Measurements from ENCODE around the gene CPM.
"Not testable (repeated sequence)": the region's sequence is repeated elsewhere in the genome, so short reads cannot be mapped to it uniquely, and the experiment has no call there.

Gene CPM

DNA sequence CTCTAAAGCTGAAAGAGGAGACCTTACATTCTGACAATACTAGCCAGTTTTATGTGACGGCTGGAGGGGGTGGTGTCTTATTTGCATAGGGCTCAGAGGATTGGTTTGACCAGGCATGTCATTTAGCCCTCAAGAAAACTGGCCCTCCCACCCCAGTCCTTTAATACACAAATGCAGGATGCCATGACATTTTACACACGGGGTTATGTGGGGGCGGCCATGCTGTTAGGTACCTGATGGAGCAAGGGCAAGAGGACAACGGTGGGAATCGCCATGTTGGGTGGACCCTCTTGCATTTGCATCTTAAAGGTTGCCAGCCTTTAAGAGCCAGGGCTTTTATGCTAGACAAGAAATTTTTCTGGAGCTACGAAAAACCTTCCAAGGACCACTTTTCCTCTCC is 101.7 kb downstream of the CPM start:
- DNase-seq, result no peak

DNA sequence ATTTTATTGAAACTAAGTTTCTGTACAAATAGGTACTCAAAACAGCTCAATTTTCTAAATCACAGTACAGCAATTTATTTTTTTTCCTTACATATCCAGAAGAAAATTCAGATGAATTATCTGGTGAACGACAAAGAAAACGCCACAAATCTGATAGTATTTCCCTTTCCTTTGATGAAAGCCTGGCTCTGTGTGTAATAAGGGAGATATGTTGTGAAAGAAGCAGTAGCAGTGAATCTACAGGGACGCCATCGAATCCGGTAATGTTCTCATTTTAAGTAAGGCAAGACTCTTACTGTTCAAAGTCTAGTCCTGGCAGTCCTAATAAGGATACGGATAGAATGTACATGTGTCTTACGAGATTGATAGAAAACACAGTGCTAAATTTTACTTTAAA is 104.3 kb downstream of the CPM start:
- DNase-seq, result no peak

DNA sequence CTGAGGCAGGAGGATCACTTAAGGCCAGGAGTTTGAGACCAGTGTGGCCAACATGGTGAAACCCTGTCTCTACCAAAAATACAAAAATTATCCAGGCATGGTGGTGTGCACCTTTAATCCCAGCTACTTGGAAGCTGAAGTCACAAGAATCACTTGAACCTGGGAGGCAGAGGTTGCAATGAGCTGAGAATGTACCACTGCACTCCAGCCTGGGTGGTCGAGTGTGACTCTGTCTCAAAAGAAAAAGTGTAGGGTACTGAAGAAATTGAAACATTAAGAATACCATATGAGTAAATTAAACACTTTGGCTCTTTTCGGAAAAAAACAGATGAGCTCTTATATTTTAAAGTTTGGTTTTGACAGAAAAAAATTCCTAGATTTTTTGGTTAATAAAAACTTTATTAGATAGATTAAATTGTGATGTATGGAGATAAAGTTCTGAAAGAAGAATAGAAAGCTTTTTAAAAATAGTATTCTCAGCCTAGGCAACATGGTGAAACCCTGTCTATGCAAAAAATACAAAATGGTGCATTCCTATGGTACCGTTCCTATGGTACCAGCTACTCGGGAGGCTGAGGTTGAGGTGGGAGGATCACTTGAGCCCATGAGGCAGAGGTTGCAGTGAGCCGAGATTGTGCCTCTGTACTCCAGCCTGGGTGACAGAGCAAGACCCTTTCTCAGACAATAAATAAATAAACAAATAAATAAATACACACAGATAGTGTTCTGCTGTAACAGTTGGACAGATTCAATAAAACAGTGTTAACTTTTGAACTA is 104.9 kb downstream of the CPM start:
- no peak for DNase-seq

DNA sequence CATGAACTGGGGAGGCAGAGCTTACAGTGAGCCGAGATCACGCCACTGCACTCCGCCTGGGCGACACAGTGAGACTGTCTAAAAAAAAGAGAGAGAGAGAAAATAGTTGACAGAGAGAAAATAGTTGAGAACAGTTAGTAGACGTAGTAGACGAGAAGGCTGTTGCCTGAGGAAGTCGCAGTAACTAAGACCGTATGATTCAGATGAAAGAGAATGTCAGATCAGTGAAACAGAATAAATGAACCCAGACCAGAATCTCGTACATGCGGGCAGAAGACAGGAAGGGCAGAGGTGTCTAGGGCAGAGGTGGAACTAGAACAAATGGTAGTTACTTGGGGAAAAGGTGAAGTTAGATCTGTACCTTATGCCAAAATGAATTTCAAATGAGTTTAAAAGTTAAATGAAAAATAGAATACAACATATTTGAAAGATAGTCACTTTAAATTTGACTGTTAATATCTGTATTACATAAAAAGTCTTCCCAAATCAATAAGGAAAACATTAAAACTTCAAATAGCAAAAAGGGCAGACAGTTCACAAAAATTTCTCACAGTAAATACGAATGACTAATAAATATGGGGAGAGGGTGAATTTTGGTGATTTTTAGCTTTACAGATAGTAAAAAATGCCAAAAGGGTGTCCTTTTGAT is 107.3 kb downstream of the CPM start:
- DNase-seq, result no peak

DNA sequence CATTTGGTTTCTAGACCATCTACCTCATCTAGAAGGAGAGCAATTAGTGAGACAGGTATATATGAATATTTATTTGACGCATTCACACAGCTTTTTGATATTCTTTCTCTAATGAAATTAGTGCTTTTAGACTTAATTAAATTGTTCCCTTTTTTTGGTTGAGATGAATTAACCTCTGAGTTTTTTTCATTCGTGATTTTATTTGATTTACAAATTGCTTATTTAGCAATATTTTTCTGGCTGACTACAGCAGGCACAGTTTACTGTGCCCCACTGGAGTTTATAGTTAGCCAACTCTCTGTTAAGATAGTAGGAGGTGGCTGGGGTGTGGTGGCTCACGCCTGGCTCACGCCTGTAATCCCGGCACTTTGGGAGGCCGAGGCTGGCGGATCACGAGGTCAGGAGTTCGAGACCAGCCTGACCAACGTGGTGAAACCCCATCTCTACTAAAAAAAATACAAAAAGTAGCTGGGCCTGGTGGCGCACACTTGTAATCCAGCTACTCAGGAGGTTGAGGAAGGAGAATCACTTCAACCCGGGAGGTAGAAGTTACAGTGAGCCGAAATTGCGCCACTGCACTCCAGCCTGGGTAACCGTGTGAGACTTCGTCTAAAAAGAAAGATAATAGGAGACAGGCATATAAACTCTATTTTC is 108.2 kb downstream of the CPM start:
- no peak for DNase-seq

DNA sequence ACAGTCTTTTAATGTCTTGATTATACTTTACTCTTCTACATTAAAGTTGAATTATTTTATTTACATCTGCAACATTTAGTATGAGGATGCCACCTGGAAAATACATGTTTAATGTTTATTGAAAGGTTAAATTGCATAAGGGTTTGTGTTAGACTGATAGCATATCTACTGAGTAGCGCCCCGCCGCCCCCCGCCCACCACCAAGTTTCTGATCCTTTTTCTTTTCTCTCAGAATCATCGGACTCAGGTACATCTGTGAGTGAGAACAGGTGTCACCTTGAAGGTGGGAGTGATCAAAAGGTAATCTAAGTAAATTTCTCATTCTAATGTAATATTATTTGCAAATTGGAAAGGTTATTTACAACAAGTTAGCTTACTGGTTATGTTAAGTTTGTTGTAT is 108.8 kb downstream of the CPM start:
- no peak for DNase-seq

DNA sequence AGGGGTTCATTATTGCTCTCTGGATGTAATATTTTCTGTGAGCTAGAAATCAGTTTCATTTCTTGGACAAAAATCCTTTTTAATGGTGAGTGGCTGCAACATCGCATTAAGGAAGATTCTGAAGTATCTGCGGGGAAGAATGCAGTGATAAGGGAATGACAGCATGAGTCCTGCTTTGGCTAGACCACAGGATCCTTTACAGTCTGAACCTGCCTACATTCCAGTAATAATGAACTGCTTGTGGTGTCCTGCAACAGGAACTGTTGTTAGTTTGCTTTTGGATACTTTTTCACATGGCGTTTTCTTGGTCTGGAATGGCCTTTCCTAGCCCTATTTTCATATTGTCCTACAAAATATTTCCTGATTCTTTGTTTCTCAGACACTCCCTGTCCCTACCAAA is 109.3 kb downstream of the CPM start:
- no peak for DNase-seq

DNA sequence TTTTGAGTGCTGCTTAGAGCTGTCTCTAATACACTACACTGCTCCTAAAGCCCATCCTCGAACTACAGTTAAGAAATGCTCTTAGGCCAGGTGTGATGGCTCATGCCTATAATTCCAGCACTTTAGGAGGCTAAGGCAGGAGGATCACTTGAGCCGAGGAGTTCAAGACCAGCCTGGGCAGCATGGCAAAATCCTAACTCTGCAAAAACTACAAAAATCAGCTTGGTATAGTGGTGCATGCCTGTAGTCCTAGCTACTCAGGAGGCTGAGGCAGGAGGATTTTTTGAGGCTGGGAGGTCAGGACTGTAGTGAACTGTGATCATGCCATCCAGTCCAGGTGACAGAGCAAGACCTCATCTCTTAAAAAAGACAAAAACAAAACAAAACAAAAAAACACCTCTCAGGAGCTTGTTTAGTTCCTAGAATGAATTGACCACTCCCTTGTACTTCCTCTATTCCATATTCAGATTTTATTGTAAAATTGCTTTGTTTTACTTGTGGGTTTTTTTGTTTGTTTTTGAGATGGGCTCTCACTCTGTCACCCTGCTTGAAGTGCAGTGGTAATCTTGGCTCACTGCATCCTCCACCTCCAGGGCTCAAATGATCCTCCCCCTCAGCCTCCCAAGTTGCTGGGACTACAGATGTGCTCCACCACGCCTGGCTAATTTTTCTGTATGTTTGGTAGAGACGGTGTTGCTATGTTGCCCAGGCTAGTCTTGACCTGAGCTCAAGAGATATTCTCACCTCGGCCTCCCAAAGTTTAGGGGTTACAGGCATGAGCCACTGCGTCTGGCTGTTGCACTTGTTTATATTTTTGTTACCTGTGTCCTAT is 111.4 kb downstream of the CPM start:
- DNase-seq, result no peak

DNA sequence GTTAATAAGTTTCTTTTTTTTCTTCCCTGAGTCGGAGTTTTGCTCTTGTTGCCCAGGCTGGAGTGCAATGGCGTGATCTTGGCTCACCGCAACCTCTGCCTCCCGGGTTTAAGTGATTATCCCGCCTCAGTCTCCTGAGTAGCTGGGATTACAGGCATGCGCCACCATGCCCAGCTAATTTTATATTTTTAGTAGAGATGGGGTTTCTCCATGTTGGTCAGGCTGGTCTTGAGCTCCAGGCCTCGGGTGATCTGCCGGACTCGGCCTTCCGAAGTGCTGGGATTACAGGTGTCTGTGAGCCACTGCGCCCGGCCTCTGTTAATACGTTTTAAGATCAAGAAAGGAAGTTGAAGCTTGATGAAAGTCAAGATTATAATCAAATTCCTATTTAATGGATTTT is 113.5 kb downstream of the CPM start:
- DNase-seq, result not testable (repeated sequence)

DNA sequence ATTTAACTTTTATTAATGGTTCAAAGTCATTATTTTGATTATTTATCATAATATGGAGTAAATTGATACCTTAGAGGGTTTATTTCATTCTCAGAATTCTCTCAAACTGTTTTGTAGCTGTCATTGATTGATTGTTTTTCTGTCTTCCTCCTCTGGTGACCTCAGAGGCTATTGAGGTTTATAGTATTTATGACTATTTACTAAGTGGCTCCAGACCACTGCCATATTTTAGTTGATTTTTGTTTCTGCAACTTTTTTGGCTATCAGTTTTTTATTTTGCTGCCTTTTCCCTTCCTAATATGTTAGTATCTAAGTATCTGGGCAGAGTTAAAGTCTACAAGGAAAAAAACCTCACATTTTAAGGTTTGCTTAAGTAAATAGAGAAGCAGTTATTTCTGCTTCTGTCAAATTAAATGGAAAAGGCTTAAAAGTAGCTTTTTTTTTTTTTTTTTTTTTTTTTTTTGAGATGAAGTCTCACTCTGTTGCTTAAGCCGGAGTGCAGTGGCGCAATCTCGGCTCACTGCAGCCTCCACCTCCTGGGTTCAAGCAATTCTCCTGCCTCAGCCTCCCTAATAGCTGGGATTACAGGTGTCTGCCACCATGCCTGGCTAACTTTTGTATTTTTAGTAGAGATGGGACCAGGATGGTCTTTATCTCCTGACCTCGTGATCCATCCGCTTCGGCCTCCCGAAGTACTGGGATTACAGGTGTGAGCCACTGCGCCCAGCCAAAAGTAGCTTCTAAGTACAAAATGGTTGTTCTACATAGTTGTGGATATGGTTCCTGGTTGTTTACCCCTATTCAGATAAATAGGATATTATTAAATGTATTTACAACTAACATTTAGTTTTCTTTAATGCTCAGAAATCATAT is 116.8 kb downstream of the CPM start:
- no peak for DNase-seq

DNA sequence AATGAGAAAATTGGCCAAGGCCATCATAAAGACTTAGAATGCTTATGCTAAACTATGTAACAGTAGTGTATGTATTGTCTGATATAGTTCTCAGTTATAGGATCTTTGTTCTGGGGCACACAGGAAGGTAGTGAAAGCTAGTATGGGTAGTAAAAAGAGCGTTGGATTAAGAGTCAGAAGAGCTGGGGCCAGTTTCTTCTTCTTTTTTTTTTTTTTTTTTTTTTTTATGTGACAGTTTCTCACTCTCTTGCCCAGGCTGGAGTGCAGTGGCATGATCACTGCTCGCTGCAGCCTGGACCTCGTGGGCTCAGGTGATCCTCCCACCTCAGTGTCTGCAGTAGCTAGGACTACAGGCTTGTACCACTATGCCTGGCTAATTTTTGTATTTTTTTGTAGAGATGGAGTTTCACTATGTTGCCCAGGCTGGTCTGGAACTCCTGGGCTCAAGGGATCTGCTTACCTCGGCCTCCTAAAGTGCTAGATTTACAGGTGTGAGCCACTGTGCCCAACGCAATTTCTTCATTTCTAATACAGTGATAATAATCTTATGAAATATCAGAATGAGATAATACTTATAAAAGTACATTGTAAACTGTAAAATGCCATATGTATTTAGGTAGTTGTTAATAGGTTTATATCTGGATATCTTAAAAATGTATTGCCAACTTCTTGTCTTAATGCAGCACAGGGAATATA is 117.6 kb downstream of the CPM start:
- DNase-seq, result no peak

DNA sequence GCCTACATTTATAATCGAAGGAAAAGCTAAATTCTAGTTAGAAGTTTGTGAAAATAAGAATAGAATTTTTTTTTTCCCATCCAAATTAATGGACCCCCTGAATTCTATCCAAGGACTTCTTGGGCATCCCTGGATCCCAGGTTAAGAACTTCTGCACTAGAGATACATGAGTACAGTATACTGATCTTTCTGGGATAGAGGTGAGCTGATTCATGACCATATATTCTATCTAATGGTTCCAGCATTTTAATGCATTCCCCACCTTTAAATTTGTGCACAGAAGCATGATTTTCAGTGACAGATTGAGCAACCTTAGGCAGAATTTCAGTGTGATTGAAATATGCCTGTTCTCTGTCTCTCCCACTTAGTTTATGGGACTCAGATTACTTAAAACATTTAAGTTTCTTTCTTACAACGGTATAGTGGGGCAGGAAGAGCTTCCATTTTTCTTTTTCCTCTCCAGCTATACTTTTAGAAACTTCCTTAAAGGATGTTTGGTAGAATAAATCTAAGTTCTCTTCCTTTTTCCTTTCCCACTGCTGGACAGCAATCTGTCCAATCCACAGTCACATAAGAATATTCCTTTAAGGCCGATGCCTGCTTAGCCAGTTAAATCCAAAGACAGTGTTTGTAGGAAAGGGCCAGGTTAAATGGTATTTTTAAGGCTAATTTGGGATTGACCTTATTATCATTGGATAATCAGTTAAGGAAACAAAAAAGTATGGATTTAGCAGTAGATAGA is 118.3 kb downstream of the CPM start:
- DNase-seq, result no peak

DNA sequence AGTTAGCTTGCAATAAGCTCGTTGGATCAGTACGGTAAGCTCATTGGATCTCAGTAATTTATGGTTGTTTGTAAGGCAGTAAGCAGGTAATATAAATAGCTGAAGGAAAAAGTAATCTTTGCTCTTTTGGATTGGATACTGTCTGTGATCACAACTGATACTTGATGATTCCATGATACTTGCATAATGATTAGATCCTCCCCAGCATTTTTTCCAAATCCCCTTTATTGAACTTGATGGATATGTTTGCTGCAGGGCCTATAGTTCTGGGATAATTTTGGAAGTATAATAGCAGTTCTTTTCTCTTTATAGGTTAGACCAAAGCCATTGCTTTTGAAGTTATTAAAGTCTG is 119.8 kb downstream of the CPM start:
- no peak for DNase-seq

DNA sequence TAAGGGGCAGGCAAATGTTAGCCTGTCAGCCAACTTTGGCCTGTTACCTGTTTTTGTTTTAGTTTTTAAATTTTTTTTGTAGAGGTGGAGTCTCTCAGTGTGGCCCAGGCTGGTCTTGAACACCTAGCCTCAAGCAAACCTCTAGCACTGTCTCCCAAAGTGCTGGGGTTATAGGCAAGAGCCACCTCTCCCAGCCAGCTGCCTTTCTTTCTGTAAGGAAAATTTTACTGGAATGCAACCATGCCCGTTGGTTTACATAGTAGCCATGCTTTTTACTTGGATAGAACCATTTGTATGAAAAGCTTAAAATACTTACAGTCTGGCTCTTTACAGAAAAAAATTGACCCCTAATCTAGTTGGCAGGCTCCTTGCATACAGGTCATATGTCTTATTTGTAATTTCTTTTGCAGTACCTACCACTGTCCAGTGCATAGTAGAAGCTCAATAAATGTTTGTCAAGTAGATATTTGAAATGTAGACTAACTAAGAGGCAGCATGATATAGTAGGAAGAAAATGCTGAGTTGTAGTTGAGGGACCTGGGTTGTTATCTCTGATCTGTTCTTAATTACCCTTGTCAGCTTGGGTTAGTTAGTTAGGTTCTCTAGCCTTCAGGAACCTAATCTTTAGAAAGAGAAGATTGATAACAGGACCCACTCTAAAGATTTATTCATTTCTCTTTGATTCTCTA is 120.3 kb downstream of the CPM start:
- DNase-seq, result no peak

DNA sequence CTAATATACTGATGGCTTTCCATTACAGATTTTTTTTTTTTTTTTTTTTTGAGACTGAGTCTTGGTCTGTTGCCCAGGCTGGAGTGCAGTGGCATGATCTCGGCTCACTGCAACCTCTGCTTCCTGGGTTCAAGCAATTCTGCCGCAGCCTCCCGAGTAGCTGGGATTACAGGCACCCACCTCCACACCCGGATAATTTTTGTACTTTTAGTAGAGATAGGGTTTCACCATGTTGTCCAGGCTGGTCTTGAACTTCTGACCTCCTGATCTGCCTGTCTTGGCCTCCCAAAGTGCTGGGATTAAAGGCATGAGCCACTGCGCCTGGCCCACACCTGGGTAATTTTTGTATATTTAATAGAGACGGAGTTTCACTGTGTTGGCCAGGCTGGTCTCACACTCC is 121.4 kb downstream of the CPM start:
- not testable (repeated sequence) for DNase-seq

DNA sequence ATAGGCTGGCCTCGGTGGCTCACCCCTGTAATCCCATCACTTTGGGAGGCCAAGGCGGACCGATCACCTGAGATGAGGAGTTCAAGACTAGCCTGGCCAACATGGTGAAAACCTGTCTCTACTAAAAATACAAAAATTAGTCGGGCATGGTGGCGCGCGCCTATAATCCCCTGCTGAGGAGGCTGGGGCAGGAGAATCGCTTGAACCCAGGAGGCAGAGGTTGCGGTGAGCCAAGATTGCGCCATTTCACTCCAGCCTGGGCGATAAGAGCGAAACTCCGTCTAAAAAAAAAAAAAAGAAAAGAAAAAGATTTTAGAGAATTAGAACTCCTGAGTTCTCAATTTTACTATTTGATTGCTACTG is 123.0 kb downstream of the CPM start:
- not testable (repeated sequence) for DNase-seq

DNA sequence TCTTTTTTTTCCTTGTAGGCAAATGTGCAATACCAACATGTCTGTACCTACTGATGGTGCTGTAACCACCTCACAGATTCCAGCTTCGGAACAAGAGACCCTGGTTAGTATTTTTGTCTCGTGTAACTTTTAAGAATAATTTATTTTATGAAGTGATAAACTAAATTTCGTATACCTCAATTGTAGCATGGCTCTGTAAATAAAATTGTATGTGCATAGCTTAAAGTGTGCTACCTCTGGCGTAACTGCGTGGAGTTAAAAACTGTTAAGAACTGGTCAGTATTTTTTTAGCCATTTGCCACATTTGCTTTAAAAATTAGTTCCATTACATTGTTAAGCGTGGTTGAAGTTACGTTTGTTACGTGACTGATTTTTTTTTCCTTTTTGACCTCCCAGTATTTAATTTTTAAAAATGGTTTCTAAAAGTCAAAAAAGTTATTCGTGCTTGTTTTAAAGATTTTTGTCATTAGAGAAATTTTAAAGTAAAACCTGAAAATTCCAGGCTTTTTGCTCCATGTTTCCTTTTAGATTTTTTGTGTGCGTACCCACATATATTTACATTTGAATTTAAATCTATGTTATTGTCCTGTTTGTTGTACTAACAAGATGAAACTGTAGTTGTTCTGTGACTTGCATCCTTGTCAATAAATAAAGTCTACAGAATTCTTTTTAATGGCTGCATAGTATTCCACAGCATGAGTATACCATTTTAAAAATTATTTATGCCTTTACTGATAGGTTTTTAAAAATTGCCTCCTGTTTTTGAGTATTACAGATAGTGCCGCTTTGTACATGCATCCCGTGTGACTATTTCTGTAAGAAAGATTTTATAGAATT is 123.6 kb downstream of the CPM start:
- no peak for DNase-seq

All from amygdala (tissue), 56 donors.